Ecto neural progenitor cell (in vitro differentiated cells): ENCODE measurements around the gene NR1I2.

Experiments used
- DNase-seq: peaks from one replicate; pipeline ENCODE4 v3.0.0-alpha.2; 2018; ENCODE audit warnings: low spot score

The NR1I2 gene

DNA sequence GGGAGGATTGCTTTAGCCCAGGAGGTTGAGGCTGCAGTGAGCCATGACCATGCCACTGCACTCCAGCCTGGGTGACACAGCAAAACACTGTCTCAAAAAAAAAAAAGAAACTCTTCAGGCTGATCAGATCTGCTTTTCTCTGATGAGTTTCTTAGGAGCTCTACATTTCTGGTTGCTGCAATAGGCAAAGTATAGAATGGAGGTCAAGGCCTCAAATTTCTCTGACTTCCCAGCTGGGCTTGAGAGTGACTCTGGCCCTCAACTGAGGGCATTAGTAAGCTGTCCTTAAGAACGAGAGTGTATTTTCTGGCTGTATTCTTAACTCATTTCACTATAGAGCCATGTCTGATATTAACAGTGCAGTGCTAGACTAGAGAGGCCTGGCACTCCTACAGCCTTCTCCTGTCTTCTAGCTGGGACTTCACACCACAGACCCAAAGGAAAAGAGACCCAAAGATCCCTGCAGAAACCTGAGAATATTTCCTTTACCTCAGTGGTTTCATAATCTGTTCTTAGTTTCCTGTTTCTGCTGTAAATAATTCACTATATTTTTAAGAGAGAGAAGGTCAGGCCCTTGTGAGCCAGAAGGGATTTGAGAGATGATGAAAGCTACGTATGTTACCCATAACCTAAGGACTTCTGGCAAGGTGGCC, 2.0 kb upstream of the NR1I2 start:
- no peak for DNase-seq

DNA sequence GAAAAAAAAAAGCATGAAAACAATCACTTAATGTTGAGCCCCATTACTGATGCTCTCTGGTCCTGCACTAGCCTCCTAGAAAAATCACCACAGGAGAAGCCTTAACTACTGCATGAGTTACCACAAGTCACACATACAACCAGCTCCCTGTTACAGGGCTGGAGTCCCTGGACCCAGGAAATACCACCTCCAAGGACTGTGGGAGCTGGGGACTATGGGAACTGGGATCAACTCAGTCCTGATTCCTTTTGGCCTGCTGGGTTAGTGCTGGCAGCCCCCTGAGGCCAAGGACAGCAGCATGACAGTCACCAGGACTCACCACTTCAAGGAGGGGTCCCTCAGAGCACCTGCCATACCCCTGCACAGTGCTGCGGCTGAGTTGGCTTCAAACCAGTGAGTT, 559 bp downstream of the NR1I2 start:
- DNase-seq = no peak

DNA sequence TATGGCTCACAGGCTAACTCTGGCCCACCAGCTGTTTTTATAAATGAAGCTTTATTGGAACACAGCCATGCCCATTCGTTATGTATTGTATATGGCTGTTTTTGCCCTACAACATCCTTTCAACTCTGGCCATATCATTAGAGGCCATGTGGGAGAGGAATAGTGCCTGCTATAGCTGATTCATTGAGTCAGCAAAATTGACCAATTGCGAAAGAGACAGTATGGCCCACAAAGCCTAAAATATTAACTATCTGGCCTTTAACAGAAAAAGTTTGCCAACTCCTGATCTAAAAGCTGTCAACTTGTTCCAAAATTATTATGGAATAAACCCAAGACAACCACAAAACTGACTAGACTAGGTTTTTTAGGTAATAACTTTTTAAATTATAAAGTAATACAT, 1.4 kb downstream of the NR1I2 start:
- no peak for DNase-seq

DNA sequence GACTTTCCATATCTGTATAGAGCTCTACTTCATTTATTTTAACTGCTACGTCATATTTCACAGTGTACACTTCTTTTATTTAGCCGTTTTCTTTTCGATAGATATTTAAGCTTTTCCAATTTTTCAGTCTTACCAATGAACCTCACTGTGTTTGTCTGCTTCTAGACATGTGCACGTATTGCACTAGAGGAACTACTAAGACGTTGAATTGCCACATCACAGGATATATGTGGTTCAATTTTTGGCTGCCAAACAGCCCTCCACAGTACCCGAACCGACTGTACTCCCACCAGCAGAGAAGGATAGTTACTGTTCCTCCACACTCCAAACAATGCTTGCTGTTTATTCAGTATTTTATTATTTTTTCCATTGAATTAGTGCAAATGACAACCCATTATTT, 2.0 kb downstream of the NR1I2 start:
- no peak for DNase-seq

DNA sequence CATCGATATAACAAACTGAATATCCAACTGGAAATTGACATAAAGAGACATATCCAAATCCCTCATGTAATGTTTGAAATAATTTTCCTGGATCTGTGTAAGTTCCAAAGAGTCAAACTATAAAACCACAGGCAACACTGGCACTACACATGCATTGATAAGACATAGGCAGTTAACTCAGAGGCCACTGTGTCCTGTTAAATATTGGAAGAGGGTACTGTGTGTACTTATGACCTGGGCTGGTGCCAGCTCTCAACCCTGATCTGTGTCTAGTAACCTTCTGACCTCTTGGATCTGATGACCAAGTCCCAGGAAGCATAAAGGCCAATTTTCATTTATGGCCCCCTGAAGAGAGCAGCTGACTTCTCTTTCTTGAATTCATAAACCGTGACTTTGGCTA, 4.5 kb downstream of the NR1I2 start:
- DNase-seq = no peak

DNA sequence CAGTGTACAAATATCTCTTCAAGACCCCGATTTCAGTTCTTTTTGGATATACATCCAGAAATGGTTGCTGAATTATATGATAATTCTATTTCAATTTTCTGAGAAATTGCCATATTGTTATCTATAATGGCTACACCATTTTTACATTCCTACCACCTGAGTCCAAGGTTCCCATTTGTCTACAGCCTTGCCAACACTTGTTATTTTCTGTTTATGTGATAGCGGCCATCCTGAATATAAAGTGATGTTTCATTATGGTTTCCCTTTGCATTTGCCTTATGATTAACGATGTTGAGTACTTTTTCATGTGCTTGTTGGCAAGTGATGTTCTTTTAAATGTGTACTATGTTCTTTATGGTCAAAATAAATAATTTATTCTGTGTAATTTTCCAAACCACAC, 8.5 kb downstream of the NR1I2 start:
- DNase-seq = no peak

DNA sequence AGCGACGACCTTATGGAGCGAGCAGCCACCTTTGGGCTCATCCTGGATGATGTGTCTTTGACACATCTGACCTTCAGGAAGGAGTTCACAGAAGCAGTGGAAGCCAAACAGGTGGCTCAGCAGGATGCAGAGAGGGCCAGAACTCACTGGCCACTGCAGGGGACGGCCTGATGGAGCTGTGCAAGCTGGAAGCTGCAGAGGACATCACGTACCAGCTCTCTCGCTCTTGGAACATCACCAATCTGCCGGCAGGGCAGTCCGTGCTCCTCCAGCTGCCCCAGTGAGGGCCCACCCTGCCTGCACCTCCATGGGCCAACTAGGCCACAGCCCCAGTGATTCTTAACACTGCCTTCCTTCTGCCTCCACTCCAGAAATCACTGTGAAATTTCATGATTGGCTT, 10.4 kb downstream of the NR1I2 start:
- DNase-seq = no peak

DNA sequence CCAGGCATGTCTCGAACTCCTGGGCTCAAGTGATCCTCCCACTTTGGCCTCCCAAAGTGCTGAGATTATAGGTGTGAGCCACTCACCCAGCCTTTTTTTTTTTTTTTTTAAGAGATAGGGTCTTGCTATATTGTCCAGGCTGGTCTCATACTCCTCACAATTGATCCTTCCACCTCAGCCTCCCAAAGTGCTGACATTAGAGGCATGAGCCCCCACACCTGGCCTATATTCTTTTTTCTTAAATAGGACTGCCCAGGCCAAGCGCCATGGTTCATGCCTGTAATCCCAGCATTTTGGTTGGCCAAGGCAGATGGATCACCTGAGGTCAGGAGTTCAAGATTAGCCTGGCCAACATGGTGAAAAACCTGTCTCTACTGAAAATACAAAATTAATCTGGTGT, 12.5 kb downstream of the NR1I2 start:
- DNase-seq = no peak

DNA sequence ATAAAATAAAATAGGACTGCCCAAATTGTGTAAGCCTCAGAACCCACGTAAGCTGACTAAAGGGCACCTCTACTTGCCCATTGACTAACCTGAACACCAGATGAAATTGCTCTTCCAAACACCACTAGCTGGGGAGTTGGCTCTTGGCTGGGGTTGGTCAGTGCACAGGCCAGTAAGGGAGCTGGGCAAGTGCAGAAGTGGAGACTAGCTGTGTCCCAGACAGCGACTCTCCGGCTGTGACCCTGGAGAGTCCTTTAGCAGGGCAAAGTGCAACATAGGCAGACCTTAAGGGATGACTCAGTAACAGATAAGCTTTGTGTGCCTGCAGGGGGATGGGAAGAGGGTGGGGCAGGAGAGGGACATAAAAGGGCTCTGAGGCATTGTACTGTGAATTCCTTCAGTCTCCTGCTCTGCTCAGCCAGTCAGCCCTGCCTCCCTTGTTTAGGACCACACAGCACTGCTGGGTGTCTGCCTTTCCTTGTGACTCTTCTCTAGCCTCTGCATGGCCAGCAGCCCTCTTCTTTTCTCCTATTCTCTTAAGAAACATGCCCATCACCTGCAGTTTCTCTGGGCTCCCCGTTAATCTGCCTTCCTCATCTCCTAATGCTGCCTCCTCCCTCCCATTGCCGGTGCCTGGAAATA, 13.2 kb downstream of the NR1I2 start:
- peak; percentile 75 for DNase-seq

DNA sequence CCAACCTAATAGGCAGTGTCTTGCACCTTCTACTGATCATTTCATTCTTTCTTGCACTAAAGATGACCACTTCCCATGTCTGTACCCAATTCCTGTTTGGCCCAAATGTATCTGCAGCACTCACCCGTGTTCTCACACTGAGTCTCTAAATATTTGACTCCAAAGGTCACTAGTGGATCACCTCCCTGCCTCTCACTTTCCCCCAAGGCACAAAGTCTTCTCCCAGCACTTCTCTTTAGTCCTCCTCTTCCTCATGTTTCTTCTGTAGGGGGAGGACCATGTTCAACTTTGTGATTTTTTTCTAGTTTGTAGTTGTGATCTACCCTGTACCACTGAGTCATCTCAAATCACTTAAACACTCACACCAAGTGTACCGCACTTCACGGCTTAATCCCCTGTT, 13.9 kb downstream of the NR1I2 start:
- no peak for DNase-seq

DNA sequence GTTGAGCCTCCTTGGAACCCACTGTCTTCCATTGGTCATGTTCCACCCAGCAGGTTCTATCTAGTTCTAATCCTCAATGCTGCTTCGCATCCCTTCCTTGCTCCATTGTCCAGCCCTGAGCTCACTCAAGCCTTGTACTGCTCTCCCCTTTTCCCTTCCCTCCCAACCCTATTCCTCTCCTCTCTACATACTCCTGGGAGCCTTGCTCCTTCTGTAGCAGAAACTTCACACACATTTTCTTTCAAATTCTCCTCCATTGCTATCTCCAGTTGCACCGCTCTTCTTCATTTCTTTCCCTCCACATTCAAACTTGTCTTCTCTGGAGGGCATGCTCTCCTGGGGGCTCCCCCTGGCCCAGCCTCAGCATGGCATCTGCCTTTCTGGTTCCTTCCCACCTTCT, 14.5 kb downstream of the NR1I2 start:
- DNase-seq = no peak

DNA sequence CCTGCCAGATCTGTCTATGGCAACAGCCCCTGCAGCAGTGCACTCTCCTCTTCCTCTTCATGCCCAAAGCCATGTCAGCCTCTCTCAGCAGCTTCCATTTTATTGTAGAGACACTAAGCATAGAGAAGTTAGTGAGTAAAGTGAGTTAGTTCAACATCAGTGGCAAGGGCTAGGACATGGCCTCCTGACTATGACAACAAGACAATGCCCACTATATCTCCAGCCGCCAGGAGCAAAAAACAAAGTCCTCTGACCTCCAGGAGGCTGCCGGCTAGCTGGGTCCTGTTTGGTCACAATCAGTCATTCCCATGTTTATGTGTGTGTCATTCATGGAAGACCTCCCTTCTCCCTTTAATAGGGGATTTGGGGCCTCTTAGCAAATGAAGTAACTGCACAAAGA, 14.9 kb downstream of the NR1I2 start:
- DNase-seq = no peak

DNA sequence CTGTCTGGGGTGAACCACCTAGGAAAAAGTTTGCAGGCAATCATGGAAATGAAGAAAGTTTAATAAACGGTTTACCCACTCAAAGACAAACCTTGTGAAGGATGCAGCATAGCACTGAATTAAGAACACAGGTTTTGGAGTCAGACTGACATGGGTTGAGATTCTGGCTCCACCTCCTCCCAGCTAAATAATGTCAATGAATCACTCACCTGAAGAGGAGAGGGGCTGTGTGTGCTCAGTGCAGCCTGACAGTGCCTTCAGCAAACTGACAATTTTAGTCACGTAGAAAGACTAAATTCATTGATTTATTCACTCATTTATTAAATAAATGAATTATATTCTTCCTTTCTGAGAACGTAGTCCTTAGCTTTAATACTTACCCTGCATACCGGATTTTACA, 18.9 kb downstream of the NR1I2 start:
- DNase-seq = no peak

DNA sequence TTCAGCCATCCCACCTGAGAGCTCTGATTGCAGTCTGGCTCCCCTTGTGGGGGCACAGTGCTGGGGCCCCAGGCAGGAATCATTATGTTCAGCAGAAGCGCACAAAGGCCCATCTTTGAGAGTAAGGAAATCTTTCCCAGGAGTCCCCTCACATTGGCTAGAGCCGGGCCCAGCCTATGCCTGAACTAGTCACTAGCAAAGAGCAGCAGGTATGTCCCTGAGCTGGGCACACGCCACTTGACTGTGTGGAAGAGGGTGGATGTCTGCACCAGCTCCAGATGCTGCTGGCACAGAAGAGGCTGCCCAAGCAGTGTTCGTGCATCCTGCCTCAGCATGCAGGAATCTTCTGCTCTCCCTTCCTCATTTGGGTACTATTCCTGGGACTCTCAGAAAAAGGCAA, 26.3 kb downstream of the NR1I2 start:
- DNase-seq = no peak

DNA sequence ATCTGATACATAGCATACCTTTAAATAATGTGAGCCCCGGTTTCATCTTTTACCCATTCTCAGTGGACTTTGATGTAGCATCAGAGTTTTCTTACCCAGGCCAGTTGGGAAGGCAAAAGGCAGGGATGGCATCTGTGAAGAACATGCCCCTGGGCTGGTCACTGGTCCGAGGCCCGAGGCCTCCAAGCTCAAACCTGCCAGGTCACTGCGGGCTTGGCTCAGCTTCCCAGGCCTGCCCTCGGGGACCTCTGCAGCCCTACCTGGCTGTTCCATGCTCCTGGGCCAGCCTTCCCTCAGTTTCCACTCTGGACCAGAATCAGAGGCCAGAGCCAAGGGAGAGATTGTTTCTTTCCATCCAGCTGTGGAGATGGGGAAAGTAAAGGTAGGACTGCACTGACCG, 26.9 kb downstream of the NR1I2 start:
- no peak for DNase-seq

DNA sequence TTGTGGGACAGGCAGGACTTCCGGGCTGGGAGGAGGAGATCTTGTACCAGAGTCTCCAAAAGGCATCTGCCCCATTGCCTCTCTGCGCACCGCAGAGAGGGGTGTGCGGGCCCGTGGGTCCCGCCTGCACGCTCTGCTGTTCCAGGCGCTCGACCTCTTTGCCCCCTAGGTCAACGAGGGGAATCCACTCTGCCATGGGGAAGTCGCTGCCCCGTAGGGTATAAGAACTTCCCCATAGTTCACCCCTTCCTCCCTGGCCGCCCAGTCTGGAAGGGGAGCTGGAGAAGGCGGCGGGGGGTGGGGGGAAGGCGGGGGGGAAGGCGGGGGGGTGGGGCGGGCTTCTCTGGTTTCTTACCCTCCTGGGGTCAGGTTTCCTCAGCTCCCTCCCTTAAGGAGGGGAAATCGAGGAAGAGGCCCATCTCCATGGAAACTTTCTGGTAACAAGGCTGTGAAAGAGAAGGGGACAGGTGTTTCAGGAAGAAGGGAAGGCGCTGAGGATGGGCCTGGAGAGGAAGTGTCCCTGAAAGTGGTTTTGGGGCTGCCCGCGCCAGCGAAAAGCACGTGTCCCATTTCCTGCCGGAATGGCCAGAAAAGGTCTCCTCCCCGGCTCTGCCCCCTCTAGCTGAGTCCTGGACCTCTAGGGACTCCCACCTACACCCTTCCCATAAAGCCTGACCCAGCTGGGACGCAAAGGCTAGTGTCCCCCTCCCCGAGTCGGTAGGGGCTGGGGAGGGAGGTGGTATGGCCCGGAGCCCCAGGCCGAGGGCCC, 27.5 kb downstream of the NR1I2 start:
- no peak for DNase-seq

DNA sequence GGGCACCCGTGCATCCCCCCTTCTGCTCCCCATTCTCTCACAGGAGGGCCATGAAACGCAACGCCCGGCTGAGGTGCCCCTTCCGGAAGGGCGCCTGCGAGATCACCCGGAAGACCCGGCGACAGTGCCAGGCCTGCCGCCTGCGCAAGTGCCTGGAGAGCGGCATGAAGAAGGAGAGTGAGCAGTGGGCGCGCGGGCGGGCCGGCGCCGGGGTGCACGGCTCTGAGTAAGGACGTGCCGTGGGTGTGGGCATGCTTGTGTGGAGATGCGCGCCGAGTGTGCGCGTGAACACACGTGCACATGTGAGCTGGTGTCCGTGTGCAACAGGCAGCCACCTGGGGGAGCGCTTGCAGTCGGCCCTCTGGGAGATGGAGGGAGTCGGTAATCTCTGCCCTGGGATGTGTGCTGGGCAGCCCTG, 28.1 kb downstream of the NR1I2 start:
- DNase-seq = no peak

DNA sequence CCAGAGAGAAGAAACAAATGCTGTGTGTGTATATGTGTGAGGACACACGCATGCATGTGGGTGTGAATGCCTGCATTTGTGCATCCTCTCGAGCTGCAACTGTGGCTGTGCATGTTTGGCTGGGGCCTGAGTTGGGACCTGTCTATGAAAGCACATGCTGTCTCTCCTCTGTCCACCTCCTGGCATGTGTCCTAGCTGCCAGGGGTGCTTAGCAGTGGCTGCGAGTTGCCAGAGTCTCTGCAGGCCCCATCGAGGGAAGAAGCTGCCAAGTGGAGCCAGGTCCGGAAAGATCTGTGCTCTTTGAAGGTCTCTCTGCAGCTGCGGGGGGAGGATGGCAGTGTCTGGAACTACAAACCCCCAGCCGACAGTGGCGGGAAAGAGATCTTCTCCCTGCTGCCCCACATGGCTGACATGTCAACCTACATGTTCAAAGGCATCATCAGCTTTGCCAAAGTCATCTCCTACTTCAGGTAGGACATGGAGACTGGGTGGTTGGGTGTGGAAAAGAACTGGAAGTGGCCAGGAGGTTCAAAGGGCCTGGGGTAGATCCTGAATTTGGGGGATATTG, 30.7 kb downstream of the NR1I2 start:
- DNase-seq = no peak

DNA sequence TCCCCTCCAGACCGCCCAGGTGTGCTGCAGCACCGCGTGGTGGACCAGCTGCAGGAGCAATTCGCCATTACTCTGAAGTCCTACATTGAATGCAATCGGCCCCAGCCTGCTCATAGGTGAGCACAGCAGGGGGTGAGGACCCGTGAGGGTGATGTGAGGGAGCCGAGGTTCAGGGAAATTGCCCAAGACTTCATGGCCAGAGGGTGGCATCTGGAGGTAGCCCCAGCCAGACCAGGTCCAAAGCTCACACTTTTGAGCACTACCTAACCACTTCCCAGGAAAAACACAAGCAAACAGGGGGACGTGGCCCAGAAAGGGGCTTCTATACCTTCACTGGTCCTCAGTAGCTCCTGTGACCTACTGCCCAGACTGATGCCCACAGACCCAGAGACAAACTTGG, 33.8 kb downstream of the NR1I2 start:
- no peak for DNase-seq

DNA sequence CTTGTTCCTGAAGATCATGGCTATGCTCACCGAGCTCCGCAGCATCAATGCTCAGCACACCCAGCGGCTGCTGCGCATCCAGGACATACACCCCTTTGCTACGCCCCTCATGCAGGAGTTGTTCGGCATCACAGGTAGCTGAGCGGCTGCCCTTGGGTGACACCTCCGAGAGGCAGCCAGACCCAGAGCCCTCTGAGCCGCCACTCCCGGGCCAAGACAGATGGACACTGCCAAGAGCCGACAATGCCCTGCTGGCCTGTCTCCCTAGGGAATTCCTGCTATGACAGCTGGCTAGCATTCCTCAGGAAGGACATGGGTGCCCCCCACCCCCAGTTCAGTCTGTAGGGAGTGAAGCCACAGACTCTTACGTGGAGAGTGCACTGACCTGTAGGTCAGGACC, 35.2 kb downstream of the NR1I2 start:
- no peak for DNase-seq

DNA sequence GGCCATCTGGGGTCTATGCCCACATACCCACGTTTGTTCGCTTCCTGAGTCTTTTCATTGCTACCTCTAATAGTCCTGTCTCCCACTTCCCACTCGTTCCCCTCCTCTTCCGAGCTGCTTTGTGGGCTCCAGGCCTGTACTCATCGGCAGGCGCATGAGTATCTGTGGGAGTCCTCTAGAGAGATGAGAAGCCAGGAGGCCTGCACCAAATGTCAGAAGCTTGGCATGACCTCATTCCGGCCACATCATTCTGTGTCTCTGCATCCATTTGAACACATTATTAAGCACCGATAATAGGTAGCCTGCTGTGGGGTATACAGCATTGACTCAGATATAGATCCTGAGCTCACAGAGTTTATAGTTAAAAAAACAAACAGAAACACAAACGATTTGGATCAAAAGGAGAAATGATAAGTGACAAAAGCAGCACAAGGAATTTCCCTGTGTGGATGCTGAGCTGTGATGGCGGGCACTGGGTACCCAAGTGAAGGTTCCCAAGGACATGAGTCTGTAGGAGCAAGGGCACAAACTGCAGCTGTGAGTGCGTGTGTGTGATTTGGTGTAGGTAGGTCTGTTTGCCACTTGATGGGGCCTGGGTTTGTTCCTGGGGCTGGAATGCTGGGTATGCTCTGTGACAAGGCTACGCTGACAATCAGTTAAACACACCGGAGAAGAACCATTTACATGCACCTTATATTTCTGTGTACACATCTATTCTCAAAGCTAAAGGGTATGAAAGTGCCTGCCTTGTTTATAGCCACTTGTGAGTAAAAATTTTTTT, 35.9 kb downstream of the NR1I2 start:
- no peak for DNase-seq

DNA sequence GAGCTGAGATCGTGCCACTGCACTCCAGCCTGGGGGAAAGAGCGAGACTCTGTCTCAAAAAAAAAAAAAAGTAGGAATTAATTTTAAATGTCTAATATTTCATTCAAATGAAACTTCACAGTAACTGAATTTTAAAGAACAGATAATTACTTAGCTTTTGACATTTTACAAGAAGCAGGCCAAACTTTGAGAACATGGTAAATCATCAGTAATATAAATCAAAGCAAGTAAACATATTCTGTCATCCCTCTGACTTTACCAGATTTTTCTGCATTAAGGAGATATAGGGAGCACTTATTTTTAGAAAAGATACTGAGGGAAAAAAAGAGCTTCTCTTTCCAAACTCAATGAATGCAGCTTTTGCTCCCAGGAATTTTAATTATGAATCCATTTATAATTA, 37.0 kb downstream of the NR1I2 start:
- no peak for DNase-seq
